Myocyte (in vitro differentiated cells): Measurements from ENCODE around the gene ETF1. TPM values are rescaled to one million over a fixed set of nuclear protein-coding genes. Genes with fewer than 3 reads are reported as not detected.
"Not testable (repeated sequence)": the region's sequence is repeated elsewhere in the genome, so short reads cannot be mapped to it uniquely, and the experiment has no call there.

Experiments
- DNase-seq: peaks from one replicate; pipeline ENCODE4 v3.0.0-alpha.2; 2012; ENCODE audit warnings: low read depth
- total RNA-seq: library from RNA; depleted of rRNA; stranded (reverse); fragments of >200 nt; gene quantifications from 2 replicates; pipeline ENCODE4 v1.2.3, GENCODE V29; 2014

Gene ETF1
- total RNA-seq, 1 donor from 2014 or later, result 121 TPM

GRCh38 chr5:138491284-138491648 is 51.8 kb downstream of the ETF1 start:
- DNase-seq, result no peak

GRCh38 chr5:138490648-138491283 is 52.3 kb downstream of the ETF1 start:
- no peak for DNase-seq

GRCh38 chr5:138489683-138490061 is 53.4 kb downstream of the ETF1 start:
- peak; percentile 62 for DNase-seq

DNA sequence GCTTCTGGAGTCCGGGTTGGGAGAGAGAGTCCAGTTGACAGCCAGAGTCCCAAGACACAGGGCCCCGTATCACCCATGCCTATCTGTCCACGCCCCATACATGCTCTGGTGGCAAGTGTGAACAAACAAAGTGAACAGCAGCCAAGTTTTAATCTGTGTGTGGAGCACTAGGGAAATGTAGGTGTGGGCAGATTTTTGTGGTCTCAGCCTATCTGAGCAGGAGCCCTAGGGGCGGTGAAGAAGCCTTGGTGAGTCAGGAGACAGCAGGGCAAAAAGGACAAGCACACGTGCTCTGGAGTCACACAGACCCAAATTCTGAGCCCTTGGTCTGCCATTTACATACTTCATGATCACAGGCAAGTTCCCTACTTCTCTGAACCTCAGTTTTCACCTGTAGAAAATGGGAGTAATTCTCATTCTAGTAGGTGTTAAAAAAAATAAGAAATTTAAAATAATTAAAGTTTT is 54.5 kb downstream of the ETF1 start:
- peak; percentile 70 for DNase-seq

GRCh38 chr5:138482638-138483037 is 60.4 kb downstream of the ETF1 start:
- DNase-seq, result no peak

DNA sequence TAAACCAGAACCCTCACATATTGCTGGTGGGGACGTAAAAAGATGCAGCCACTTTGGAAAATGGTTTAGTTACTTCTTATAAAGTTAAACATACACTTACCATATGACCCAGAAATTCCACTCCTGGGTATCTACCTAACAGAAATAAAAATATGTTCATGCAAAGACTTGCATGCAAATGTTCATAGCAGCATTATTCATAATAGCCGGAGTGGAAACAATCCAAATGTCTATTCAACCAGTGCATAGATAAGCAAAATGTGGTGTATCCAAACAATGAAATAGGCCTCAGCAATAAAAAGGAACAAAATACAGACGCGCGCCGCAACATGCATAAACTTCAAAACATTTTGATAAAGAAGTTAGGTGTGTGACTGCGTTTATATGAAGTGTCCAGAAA is 66.1 kb downstream of the ETF1 start:
- no peak for DNase-seq

GRCh38 chr5:138473151-138473550 is 69.9 kb downstream of the ETF1 start:
- DNase-seq, result not testable (repeated sequence)

DNA sequence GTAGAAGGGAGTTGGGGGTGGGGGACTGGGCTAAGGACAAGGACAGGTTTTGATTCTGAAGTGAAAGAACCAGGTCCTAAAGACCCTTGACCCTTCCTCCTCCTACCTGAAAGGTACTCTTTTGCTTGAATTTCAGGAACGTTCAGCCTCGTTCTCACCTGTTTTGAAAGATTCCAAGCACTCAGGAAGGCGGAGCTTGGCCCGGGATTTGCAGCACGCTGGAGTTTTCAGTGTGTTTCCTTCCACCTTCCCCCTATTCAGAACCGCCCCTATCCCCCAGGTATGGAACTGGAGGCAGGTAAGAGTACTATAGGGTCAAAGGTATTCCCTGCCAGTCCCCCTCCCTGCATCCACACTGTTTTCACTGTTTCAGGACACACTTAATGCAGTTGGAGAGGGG is 70.7 kb downstream of the ETF1 start:
- DNase-seq, result no peak

DNA sequence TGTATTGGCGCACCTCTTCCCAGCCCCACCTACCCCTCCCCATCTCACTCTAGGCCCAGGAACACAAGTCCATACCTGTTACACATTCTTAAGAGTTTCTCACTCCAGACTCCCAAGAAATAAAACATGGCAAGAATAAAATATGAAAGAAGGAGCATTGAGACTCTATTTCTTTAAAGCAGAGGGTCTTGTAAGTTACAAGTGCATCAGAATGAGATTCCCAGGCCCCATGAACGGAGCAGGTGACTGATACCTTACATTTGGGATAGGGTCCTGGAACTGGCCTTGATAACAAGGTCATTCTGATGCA is 72.0 kb downstream of the ETF1 start:
- DNase-seq, result no peak

- no peak for DNase-seq
Measured at GRCh38 chr5:138470322-138471051, 72.5 kb downstream of the ETF1 start.

GRCh38 chr5:138469540-138470321 is 73.3 kb downstream of the ETF1 start:
- peak; percentile 77 for DNase-seq

DNA sequence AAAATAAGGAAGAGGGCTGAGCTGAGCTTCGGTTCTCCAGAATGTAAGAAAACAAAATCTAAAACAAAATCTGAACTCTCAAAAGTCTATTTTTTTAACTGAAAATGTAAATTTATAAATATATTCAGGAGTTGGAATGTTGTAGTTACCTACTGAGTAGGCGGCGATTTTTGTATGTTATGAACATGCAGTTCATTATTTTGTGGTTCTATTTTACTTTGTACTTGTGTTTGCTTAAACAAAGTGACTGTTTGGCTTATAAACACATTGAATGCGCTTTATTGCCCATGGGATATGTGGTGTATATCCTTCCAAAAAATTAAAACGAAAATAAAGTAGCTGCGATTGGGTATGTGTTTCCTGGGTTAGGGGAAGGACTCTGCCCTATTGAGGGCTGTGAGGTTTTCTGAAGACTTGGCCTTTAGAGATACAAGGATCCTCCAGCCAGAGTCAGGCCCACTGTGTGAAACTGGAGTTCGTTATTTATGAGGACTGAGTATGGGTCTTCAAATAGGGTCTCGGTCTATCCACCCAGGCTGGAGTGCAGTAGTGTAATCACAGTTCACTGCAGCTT is 74.0 kb downstream of the ETF1 start:
- DNase-seq, result no peak

- DNase-seq, result peak; percentile 35
Measured at GRCh38 chr5:138468133-138468965, 74.7 kb downstream of the ETF1 start.

- peak; percentile 46 for DNase-seq
Measured at GRCh38 chr5:138467711-138468132, 75.3 kb downstream of the ETF1 start.

- DNase-seq, result peak; percentile 41
Measured at GRCh38 chr5:138466900-138467710, 75.9 kb downstream of the ETF1 start.

DNA sequence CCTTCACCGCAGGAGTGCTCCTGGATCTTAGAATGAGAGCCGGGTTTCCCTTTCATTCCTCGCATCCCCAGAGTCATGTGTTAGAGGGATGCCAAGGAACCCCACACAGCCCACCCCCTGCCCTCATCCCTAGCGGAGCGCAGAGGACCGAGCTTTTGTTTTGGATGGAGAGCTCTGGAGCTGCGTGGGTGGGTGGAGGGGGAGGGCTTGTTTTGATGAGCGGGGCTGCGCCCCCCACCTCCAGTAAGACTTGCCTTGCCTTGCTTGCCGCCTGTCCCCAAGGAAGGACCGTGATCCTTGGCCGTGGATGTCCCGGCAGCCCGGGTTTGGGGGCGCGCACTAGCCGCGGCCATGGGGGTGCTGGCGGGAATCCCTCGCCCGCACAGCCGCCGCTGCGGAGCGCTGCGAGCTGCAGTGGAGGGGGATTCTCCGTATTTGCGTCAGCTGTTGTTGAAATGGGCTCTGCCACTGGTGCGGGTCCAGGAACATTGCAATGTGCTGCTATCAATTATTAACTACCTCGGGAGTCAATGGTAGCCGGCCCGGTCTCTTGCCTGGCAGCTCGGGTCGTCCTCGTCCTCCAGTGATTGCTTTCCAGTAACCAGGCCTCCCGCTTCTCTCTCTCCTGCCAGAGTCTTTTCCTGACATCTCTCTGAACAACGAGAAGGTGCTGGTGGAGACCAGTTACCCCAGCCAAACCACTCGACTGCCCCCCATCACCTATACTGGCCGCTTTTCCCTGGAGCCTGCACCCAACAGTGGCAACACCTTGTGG is 76.7 kb downstream of the ETF1 start:
- peak; percentile 48 for DNase-seq

GRCh38 chr5:138465261-138466124 is 77.5 kb downstream of the ETF1 start, which contains the start of gene EGR1:
EGR1 (plus strand) TSS chr5:138465479; CDS start chr5:138465762, 283 bp downstream.
- peak; percentile 96 for DNase-seq
